SU-DHL-6 (cell line): ENCODE data around the gene SNX2.

Source experiments
- H2AFZ ChIP-seq: fragments of 200-600 bp; sonication (generic); 2 replicates; pipeline ENCODE4 v1.6.1; 2014; ENCODE audit warnings: low read depth, mild to moderate bottlenecking, moderate library complexity, mixed read lengths, antibody characterized with exemption, low read length; ENCODE audit not compliant: severe bottlenecking
- H3F3A ChIP-seq: fragments of 200-600 bp; shearing (Covaris generic); 2 replicates; pipeline ENCODE4 v1.6.0; 2016; ENCODE audit warnings: antibody characterized with exemption, mild to moderate bottlenecking; ENCODE audit not compliant: insufficient read depth
- H3K27ac ChIP-seq: fragments of 200-600 bp; sonication (generic); 2 replicates; pipeline ENCODE4 v1.5.1; 2016; ENCODE audit warnings: low read depth, mild to moderate bottlenecking, low read length, moderate library complexity, mixed read lengths
- H3K27me3 ChIP-seq: fragments of 200-600 bp; sonication (generic), shearing (Covaris generic); 2 replicates; pipeline ENCODE4 v1.6.0; 2014; ENCODE audit warnings: mild to moderate bottlenecking, low read length
- H3K36me3 ChIP-seq: fragments of 200-600 bp; sonication (generic); 2 replicates; pipeline ENCODE4 v1.6.1; 2014; ENCODE audit warnings: mild to moderate bottlenecking, low read length, mixed read lengths
- H3K4me2 ChIP-seq: fragments of 300-600, 200-600 bp; shearing (Covaris generic), sonication (generic); 2 replicates; pipeline ENCODE4 v1.6.0; 2014; ENCODE audit warnings: low read length, low read depth, mild to moderate bottlenecking; ENCODE audit not compliant: poor library complexity, severe bottlenecking
- H3K4me3 ChIP-seq: fragments of 200-600 bp; sonication (generic); 2 replicates; pipeline ENCODE4 v1.5.1; 2014; ENCODE audit warnings: antibody characterized with exemption, low read length, mild to moderate bottlenecking, mixed read lengths; ENCODE audit not compliant: insufficient read depth, poor library complexity, severe bottlenecking
- H3K79me2 ChIP-seq: fragments of 200-600 bp; sonication (generic); 2 replicates; pipeline ENCODE4 v1.6.1; 2014; ENCODE audit warnings: mild to moderate bottlenecking, low read length, moderate library complexity; ENCODE audit not compliant: insufficient read depth
- H3K9ac ChIP-seq: fragments of 200-600 bp; sonication (generic); 2 replicates; pipeline ENCODE4 v1.7.0; 2014; ENCODE audit warnings: mild to moderate bottlenecking, low read length
- H3K9me2 ChIP-seq: fragments of 200-600 bp; sonication (generic); replicated peaks from 2 replicates; pipeline ENCODE4 v1.6.1; 2014; ENCODE audit warnings: low read length; ENCODE audit not compliant: insufficient read depth
- H3K9me3 ChIP-seq: fragments of 200-600 bp; sonication (generic); 2 replicates; pipeline ENCODE4 v1.6.1; 2014; ENCODE audit warnings: low read length, mixed read lengths; ENCODE audit not compliant: insufficient read depth
- H4K20me1 ChIP-seq: fragments of 200-600 bp; sonication (generic); 2 replicates; pipeline ENCODE4 v1.6.1; 2014; ENCODE audit warnings: low read depth, mild to moderate bottlenecking, antibody characterized with exemption, low read length, moderate library complexity, mixed read lengths
- EZH2phosphoT487 ChIP-seq: fragments of 200-600 bp; sonication (generic), shearing (Covaris generic); conservative IDR thresholded peaks from 2 replicates; pipeline ENCODE4 v1.6.1; 2018; ENCODE audit warnings: mild to moderate bottlenecking, antibody characterized with exemption, low read length, moderate library complexity, mixed read lengths
- TF ChIP-seq, protein P1 (sequence below): fragments of 200-600 bp; sonication (generic); IDR thresholded peaks from one replicate; pipeline ENCODE4 v1.5.1; 2017; ENCODE audit warnings: antibody characterized with exemption, mild to moderate bottlenecking, low read length, moderate library complexity; ENCODE audit not compliant: insufficient read depth, poor library complexity, severe bottlenecking

The SNX2 gene

DNA sequence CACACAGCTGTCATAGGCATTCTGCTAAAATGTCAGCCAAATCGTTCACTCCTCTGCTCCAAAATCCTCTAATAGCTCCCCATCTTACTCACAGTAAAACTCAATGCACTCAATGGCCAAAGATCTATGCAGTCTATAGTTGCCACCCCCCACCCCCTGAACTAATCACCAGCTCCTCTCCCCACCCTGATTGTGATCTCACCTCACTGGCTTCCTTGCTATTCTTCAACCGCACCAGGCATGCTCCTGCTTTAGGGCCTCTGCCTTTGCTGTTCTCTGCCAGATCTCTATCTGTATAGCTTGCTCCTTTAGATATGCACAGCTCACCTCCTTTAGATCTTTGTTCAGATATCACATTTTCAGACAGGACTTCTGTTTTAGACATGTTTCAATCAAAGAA is 33.2 kb upstream of the SNX2 start:
- Histone ChIP-seq H3K36me3 (no peaks in the 10 kb centered on the region), H3K27me3 (no peaks in the 10 kb centered on the region), H2AFZ (no peak overlapping the region), H3K27ac (no peak overlapping the region), H3F3A (no peaks in the 10 kb centered on the region), H3K9me3 (no peaks in the 10 kb centered on the region), H3K9me2 (no peaks in the 10 kb centered on the region), H3K4me3 (no peak overlapping the region), H3K9ac (no peak overlapping the region), H3K79me2 (no peaks in the 10 kb centered on the region), H3K4me2 (no peak overlapping the region), H4K20me1 (no peaks in the 10 kb centered on the region)
- no peak for TF ChIP-seq EZH2phosphoT487
- TF ChIP-seq, protein P1, sequence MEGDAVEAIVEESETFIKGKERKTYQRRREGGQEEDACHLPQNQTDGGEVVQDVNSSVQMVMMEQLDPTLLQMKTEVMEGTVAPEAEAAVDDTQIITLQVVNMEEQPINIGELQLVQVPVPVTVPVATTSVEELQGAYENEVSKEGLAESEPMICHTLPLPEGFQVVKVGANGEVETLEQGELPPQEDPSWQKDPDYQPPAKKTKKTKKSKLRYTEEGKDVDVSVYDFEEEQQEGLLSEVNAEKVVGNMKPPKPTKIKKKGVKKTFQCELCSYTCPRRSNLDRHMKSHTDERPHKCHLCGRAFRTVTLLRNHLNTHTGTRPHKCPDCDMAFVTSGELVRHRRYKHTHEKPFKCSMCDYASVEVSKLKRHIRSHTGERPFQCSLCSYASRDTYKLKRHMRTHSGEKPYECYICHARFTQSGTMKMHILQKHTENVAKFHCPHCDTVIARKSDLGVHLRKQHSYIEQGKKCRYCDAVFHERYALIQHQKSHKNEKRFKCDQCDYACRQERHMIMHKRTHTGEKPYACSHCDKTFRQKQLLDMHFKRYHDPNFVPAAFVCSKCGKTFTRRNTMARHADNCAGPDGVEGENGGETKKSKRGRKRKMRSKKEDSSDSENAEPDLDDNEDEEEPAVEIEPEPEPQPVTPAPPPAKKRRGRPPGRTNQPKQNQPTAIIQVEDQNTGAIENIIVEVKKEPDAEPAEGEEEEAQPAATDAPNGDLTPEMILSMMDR = no peak

DNA sequence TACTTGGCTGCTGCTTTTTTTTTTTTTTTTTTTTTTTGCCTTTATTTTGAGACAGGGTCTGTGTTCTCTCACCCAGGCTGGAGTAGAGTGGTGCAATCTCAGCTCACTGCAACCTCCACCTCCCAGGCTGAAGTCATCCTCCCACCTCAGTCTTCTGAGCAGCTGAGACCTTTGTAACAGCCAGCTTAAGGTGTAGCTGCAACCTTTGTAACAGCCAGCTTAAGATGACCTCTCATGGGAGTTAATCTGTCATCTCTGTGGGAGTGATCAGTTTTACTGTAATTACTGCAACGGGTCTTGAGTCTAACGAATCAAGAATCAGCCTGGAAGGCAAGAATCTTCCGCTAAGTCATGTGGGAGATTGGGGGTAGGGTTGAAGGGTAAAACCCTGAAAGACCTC is 31.6 kb upstream of the SNX2 start:
- no peak overlapping the region for H2AFZ ChIP-seq
- no peaks in the 10 kb centered on the region for H3K27me3 ChIP-seq
- no peaks in the 10 kb centered on the region for H3K9me2 ChIP-seq
- TF ChIP-seq, protein P1 = no peak
- no peak for TF ChIP-seq EZH2phosphoT487
- H3F3A ChIP-seq = no peaks in the 10 kb centered on the region
- no peak overlapping the region for H3K9ac ChIP-seq
- no peaks in the 10 kb centered on the region for H4K20me1 ChIP-seq
- H3K27ac ChIP-seq = no peak overlapping the region
- no peaks in the 10 kb centered on the region for H3K36me3 ChIP-seq
- no peak overlapping the region for H3K4me2 ChIP-seq
- H3K4me3 ChIP-seq = no peak overlapping the region
- no peaks in the 10 kb centered on the region for H3K79me2 ChIP-seq
- H3K9me3 ChIP-seq = no peaks in the 10 kb centered on the region

DNA sequence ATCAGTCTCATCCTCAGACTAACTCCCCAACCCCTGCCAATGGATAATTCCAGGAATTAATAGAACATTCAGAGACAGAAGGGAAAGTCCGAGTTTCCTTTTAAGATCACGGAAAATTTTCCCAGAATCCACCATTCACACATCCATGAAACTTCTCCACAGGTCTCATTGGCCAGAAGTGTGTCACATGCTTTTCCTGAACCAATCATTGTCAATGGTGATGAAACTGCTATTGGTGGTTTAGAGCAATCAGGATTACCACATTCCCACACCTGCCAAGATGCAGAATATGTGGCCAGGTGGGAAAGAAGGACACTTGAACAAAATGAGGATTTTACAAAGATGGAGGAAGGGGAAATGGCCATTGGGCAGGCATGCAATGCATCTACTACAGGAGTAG is 29.3 kb upstream of the SNX2 start:
- Histone ChIP-seq H3K36me3 (no peaks in the 10 kb centered on the region), H4K20me1 (no peaks in the 10 kb centered on the region), H3K4me3 (no peak overlapping the region), H3K79me2 (no peaks in the 10 kb centered on the region), H2AFZ (no peak overlapping the region), H3K4me2 (no peak overlapping the region), H3K27me3 (no peaks in the 10 kb centered on the region), H3K9me3 (no peaks in the 10 kb centered on the region), H3K9ac (no peak overlapping the region), H3F3A (no peaks in the 10 kb centered on the region), H3K9me2 (no peaks in the 10 kb centered on the region), H3K27ac (no peak overlapping the region)
- TF ChIP-seq EZH2phosphoT487 = no peak

DNA sequence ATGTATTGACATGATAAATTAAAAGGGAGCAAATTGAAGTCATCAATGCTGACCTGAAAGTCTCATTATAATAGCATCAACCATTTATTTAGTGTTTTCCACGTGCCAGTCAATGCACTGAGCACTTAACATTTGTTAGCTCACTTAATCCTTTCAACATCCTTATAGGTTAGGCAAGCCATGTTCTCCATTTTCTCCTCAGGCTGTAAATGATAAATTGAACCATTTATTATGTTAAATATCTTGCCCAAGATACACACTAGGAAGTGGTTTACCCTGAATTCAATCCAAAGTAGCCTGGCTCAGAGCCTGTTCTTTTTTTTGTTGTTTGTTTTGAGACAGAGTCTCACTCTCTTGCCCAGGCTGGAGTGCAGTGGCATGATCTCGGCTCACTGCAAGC is 25.0 kb upstream of the SNX2 start:
- no peaks in the 10 kb centered on the region for H3K9me2 ChIP-seq
- H3K27ac ChIP-seq = no peak overlapping the region
- no peaks in the 10 kb centered on the region for H3K27me3 ChIP-seq
- no peaks in the 10 kb centered on the region for H3K79me2 ChIP-seq
- no peak overlapping the region for H3K4me2 ChIP-seq
- no peak for TF ChIP-seq EZH2phosphoT487
- TF ChIP-seq, protein P1 = no peak
- no peak overlapping the region for H3K9ac ChIP-seq
- H3K9me3 ChIP-seq = no peaks in the 10 kb centered on the region
- no peaks in the 10 kb centered on the region for H3K36me3 ChIP-seq
- H4K20me1 ChIP-seq = no peaks in the 10 kb centered on the region
- no peak overlapping the region for H2AFZ ChIP-seq
- H3K4me3 ChIP-seq = no peak overlapping the region
- H3F3A ChIP-seq = no peaks in the 10 kb centered on the region
